CD14-positive monocyte (primary cell): ENCODE measurements around the gene RNF141. TPM values are rescaled to one million over a fixed set of nuclear protein-coding genes. Genes with fewer than 3 reads are reported as not detected.

Experiments
- DNase-seq, 3 donors: peaks; one replicate each; pipeline ENCODE4 v3.0.0-alpha.2; 2011 to 2022
- H2AFZ ChIP-seq: 2 replicates; pipeline ENCODE4 v1.6.0; 2012; ENCODE audit warnings: mild to moderate bottlenecking, low read depth, low read length, inconsistent platforms; ENCODE audit not compliant: insufficient read depth, poor library complexity, severe bottlenecking
- H3K27ac ChIP-seq, 2 donors: 1 replicate in 1 of 2; 2 replicates in 1 of 2; pipeline ENCODE4 v1.5.1; 2012 to 2013; ENCODE audit warnings: low read length in 2 of 2, control low read depth in 1 of 2, inconsistent platforms in 1 of 2, low read depth in 1 of 2, mild to moderate bottlenecking in 1 of 2
- H3K27me3 ChIP-seq, 2 donors: one replicate each; pipeline versions ENCODE4 v1.6.0 to v1.6.1; 2011 to 2013; ENCODE audit warnings: low read length in 2 of 2; ENCODE audit not compliant: control insufficient read depth in 2 of 2, insufficient read depth in 2 of 2
- H3K36me3 ChIP-seq, 2 donors: replicated peaks in 1 of 2; 1 replicate in 1 of 2; 2 replicates in 1 of 2; pipeline versions ENCODE4 v1.5.1 to v1.6.1; 2012 to 2013; ENCODE audit warnings: low read length in 2 of 2, control low read depth in 1 of 2, inconsistent platforms in 1 of 2, mild to moderate bottlenecking in 1 of 2; ENCODE audit not compliant: insufficient read depth in 2 of 2, control insufficient read depth in 1 of 2
- H3K4me1 ChIP-seq, 2 donors: 1 replicate in 1 of 2; 2 replicates in 1 of 2; pipeline versions ENCODE4 v1.5.1 to v1.6.1; 2012 to 2013; ENCODE audit warnings: low read length in 2 of 2, control low read depth in 1 of 2, inconsistent platforms in 1 of 2, mild to moderate bottlenecking in 1 of 2, moderate library complexity in 1 of 2; ENCODE audit not compliant: insufficient read depth in 2 of 2, control insufficient read depth in 1 of 2
- H3K4me2 ChIP-seq: replicated peaks from 2 replicates; pipeline ENCODE3; 2012; ENCODE audit warnings: low read length, moderate library complexity, mild to moderate bottlenecking; ENCODE audit not compliant: poor library complexity, severe bottlenecking; ENCODE audit errors: extremely low read depth
- H3K4me3 ChIP-seq, 3 experiments: fragments of 200-600 bp in 1 of 3; sonication (generic) in 1 of 3; replicated peaks in 1 of 3; 1 replicate in 2 of 3; 2 replicates in 1 of 3; pipeline ENCODE4 v1.5.1; 2011 to 2013; ENCODE audit warnings: low read length in 3 of 3, mild to moderate bottlenecking in 3 of 3, control low read depth in 2 of 3, low read depth in 2 of 3, inconsistent platforms in 1 of 3, moderate library complexity in 1 of 3
- H3K79me2 ChIP-seq: 2 replicates; pipeline ENCODE4 v1.6.0; 2012; ENCODE audit warnings: mild to moderate bottlenecking, control low read depth, inconsistent platforms, low read length, moderate library complexity; ENCODE audit not compliant: insufficient read depth
- H3K9ac ChIP-seq: 2 replicates; pipeline ENCODE4 v1.6.0; 2017; ENCODE audit warnings: low read length, mild to moderate bottlenecking; ENCODE audit not compliant: insufficient read depth, poor library complexity, severe bottlenecking
- H3K9me3 ChIP-seq, 2 donors: replicated peaks in 1 of 2; 1 replicate in 1 of 2; 2 replicates in 1 of 2; pipeline versions ENCODE4 v1.5.1 to v1.6.1; 2012 to 2013; ENCODE audit warnings: low read length in 2 of 2, control low read depth in 1 of 2; ENCODE audit not compliant: control insufficient read depth in 1 of 2, insufficient read depth in 1 of 2
- H4K20me1 ChIP-seq: 2 replicates; pipeline ENCODE4 v1.6.0; 2012; ENCODE audit warnings: mild to moderate bottlenecking, low read length, control low read depth, moderate library complexity; ENCODE audit not compliant: insufficient read depth
- H3K27ac Mint-ChIP-seq, 7 donors: one replicate each; pipeline ENCODE4 v1.8.0; 2020; ENCODE audit warnings: mild to moderate bottlenecking in 7 of 7, mixed read lengths in 7 of 7, moderate library complexity in 6 of 7, inconsistent platforms in 2 of 7
- H3K27me3 Mint-ChIP-seq, 3 donors: one replicate each; pipeline ENCODE4 v1.8.0; 2021 to 2022; ENCODE audit warnings: low read depth in 3 of 3, mild to moderate bottlenecking in 3 of 3, mixed read lengths in 3 of 3, moderate library complexity in 3 of 3, inconsistent platforms in 1 of 3
- H3K36me3 Mint-ChIP-seq, 2 donors: one replicate each; pipeline ENCODE4 v1.8.0; 2020; ENCODE audit warnings: mixed read lengths in 2 of 2, inconsistent platforms in 1 of 2, mild to moderate bottlenecking in 1 of 2
- H3K4me1 Mint-ChIP-seq: one replicate; pipeline ENCODE4 v1.8.0; 2020; ENCODE audit warnings: mild to moderate bottlenecking, mixed read lengths
- H3K4me3 Mint-ChIP-seq, 2 donors: one replicate each; pipeline ENCODE4 v1.8.0; 2020; ENCODE audit warnings: mild to moderate bottlenecking in 2 of 2, mixed read lengths in 2 of 2, moderate library complexity in 1 of 2
- H3K9me3 Mint-ChIP-seq, 7 donors: one replicate each; pipeline ENCODE4 v1.8.0; 2020 to 2022; ENCODE audit warnings: mixed read lengths in 7 of 7, mild to moderate bottlenecking in 6 of 7, moderate library complexity in 6 of 7, inconsistent platforms in 2 of 7
- CTCF ChIP-seq: fragments of 200-600 bp; IDR thresholded peaks from one replicate; pipeline ENCODE4 v1.8.0; 2022; ENCODE audit warnings: antibody characterized with exemption, mild to moderate bottlenecking
- WGBS: methylation state at CpG from one replicate; pipeline ENCODE4 v1.1.5; 2013; ENCODE audit warnings: missing lambda C conversion rate; ENCODE audit not compliant: insufficient coverage; 5-methylcytosine and 5-hydroxymethylcytosine counted together
- intact Hi-C, 2 donors: fragments of 100-400 bp; cut with micrococcal nuclease; formaldehyde crosslinking; loops; one replicate each; pipeline versions ENCODE4 v1.15.0 to v1.15.1; 2023
- polyA plus RNA-seq, 3 donors: library from polyadenylated mRNA; depleted of rRNA in 1 of 3; unstranded in 2 of 3; stranded (reverse) in 1 of 3; fragments of 300-500 nt in 2 of 3; fragments of >200 nt in 1 of 3; fragmentation: Illumina TruSeq in 2 of 3; gene quantifications; 1 replicate in 2 of 3; 2 replicates in 1 of 3; pipeline ENCODE4 v1.2.3, GENCODE V29; 2012 to 2021

Gene RNF141
- polyA plus RNA-seq, 3 donors, result 19.7 to 114 (median 98.3) TPM

- H3K36me3 ChIP-seq, result peaks cover 0 to under 1% of the 10 kb centered on the region in 2 donors
- H2AFZ ChIP-seq, result no peak overlapping the region
- H3K9me3 ChIP-seq, result no peaks in the 10 kb centered on the region
- Mint-ChIP-seq H3K36me3 (peaks cover 20 to 23% of the 10 kb centered on the region in 2 donors), H3K4me3 (peak overlapping the region; percentile 35 to 46), H3K4me1 (peaks cover 59% of the 10 kb centered on the region), H3K9me3 (peaks cover 0 to 3% (median 0%) of the 10 kb centered on the region in 7 donors), H3K27me3 (peaks cover 2 to 3% (median 2%) of the 10 kb centered on the region in 3 donors), H3K27ac (peak overlapping the region; percentile 76 to 97 (median 92))
- WGBS, result 0% methylated on average over 4 of the region's 4 CpGs
- no peaks in the 10 kb centered on the region for H4K20me1 ChIP-seq
- intact Hi-C loops, result loop anchor here (5.0 kb wide), 2 partner anchors 39 to 41 kb away; partner anchors contain the start of gene RNF141 (in 1 of the 2)
- no peaks in the 10 kb centered on the region for H3K79me2 ChIP-seq
- H3K4me1 ChIP-seq, result peaks cover 59 to 60% of the 10 kb centered on the region in 2 donors
- peak; percentile 94 to 99 (median 97) for DNase-seq
- peak overlapping the region; percentile 61 for H3K4me2 ChIP-seq
- H3K9ac ChIP-seq, result no peak overlapping the region
- TF ChIP-seq CTCF, result no peak
- peak overlapping the region; percentile 60 to 81 for H3K27ac ChIP-seq
- no peaks in the 10 kb centered on the region for H3K27me3 ChIP-seq
- H3K4me3 ChIP-seq, result peak overlapping the region in 1 of 3 experiments; percentile 59
Observed at GRCh38 chr11:10581481-10582019, 40.6 kb upstream of the RNF141 start.

- peaks cover 0 to 3% (median 0%) of the 10 kb centered on the region in 7 donors for H3K9me3 Mint-ChIP-seq
- no peaks in the 10 kb centered on the region for H3K27me3 ChIP-seq
- H3K4me3 Mint-ChIP-seq, result no peak overlapping the region
- peak overlapping the region; percentile 76 to 97 (median 92) for H3K27ac Mint-ChIP-seq
- 82% methylated on average over 2 of the region's 4 CpGs for WGBS
- H3K4me3 ChIP-seq, result peak overlapping the region in 1 of 3 experiments; percentile 59
- no peaks in the 10 kb centered on the region for H4K20me1 ChIP-seq
- no peaks in the 10 kb centered on the region for H3K9me3 ChIP-seq
- H3K4me1 ChIP-seq, result peaks cover 59 to 60% of the 10 kb centered on the region in 2 donors
- no peak overlapping the region for H2AFZ ChIP-seq
- H3K79me2 ChIP-seq, result no peaks in the 10 kb centered on the region
- no peak overlapping the region for H3K9ac ChIP-seq
- TF ChIP-seq CTCF, result no peak
- peaks cover 27 to 31% of the 10 kb centered on the region in 2 donors for H3K36me3 Mint-ChIP-seq
- H3K4me2 ChIP-seq, result peak overlapping the region; percentile 61
- peaks cover 6 to 10% of the 10 kb centered on the region in 2 donors for H3K36me3 ChIP-seq
- H3K27ac ChIP-seq, result peak overlapping the region; percentile 60 to 81
- peaks cover 59% of the 10 kb centered on the region for H3K4me1 Mint-ChIP-seq
- H3K27me3 Mint-ChIP-seq, result peaks cover 2 to 5% (median 3%) of the 10 kb centered on the region in 3 donors
- DNase-seq, result peak in 1 of 3 donors; percentile 22
- intact Hi-C loops, result loop anchor here (5.0 kb wide), 2 partner anchors 38 to 42 kb away; partner anchors contain the start of gene RNF141 (in 1 of the 2)
Observed at GRCh38 chr11:10580623-10581022, 39.6 kb upstream of the RNF141 start.
